Breast epithelium (tissue), 3 donors: ENCODE results near the gene RERE.

Experiments used
- CTCF ChIP-seq, 3 donors: fragments of 450-650 bp; IDR thresholded peaks; one replicate each; pipeline ENCODE4 v1.5.1; 2016 to 2017; ENCODE audit warnings: antibody characterized with exemption in 3 of 3, mild to moderate bottlenecking in 3 of 3, moderate library complexity in 3 of 3
- POLR2AphosphoS5 ChIP-seq, 3 donors: sonication (generic); formaldehyde crosslinking; IDR thresholded peaks; one replicate each; pipeline ENCODE4 v1.6.1; 2017; ENCODE audit warnings: antibody characterized with exemption in 3 of 3

GRCh38 chr1:8763888-8764287 lies 53.6 kb downstream of the RERE start:
- TF ChIP-seq CTCF (IDR thresholded peaks at IDR 0.05) (no peak), POLR2AphosphoS5 (IDR thresholded peaks at IDR 0.05) (no peak)
